Measurements from ENCODE around the gene SIX4. TPM values are rescaled to one million over a fixed set of nuclear protein-coding genes. Genes with fewer than 3 reads are reported as not detected.

SIX4 gene
- polyA plus RNA-seq, 1 experiment, result 17.7 TPM

DNA sequence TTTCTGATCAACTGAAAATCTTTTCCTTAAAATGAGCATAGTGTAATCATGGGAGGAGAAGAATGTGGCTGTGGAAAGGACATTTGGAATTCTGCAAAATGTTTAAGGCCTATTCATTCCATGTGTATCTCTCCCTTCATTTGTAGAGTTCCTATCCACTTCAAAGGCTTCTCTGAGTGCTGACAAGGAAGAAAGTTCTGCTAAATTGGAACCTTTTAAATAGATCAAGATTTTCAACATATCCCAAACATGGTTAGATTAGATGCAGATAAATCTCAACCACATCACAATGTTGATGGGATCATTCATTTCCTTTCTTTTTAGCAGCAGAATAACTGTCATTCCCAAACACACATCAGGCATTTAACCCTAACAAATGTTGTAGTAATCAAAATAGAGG, 46.5 kb downstream of the SIX4 start:
- ChIA-PET POLR2A (no interaction called here), CTCF (interaction anchor here (0.6 kb wide), 1 partner anchor 43 kb away, joined by 3 read pairs; no protein-coding TSS in a partner anchor)
- Histone ChIP-seq H3K4me3 (ENCODE audit: low read depth, low read length) (no peak overlapping the region), H3K27me3 (ENCODE audit: control insufficient read depth, insufficient read depth, low read length) (no peaks in the 10 kb centered on the region), H3K27ac (ENCODE audit: low read depth, low read length) (no peak overlapping the region), H3K9me3 (ENCODE audit: control insufficient read depth, insufficient read depth, low read length) (no peaks in the 10 kb centered on the region)
- DNase-seq (ENCODE audit: low read depth, low spot score), result no peak
- TF ChIP-seq, protein P1, sequence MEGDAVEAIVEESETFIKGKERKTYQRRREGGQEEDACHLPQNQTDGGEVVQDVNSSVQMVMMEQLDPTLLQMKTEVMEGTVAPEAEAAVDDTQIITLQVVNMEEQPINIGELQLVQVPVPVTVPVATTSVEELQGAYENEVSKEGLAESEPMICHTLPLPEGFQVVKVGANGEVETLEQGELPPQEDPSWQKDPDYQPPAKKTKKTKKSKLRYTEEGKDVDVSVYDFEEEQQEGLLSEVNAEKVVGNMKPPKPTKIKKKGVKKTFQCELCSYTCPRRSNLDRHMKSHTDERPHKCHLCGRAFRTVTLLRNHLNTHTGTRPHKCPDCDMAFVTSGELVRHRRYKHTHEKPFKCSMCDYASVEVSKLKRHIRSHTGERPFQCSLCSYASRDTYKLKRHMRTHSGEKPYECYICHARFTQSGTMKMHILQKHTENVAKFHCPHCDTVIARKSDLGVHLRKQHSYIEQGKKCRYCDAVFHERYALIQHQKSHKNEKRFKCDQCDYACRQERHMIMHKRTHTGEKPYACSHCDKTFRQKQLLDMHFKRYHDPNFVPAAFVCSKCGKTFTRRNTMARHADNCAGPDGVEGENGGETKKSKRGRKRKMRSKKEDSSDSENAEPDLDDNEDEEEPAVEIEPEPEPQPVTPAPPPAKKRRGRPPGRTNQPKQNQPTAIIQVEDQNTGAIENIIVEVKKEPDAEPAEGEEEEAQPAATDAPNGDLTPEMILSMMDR (IDR thresholded peaks at IDR 0.05; ENCODE audit: low read depth, low read length), result no peak

DNA sequence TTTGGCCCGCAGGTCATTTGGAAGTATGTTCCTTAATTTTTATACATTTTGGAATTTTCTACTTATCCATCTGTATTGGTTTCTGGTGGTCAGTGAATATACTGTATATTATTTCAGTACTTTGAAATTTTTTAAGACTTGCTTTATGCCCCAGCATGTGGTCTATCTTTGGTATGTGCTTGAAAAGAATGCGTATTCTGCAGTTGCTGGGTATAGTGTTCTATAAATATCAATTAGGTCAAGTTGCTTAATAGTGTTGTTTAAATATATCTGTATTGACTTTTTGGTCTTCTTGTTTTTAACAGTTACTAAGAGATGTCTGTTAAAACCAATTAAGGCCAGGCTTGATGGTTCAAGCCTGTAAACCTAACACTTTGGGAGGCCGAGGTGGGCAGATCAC, 53.2 kb downstream of the SIX4 start:
- CTCF ChIA-PET, result no interaction called here

DNA sequence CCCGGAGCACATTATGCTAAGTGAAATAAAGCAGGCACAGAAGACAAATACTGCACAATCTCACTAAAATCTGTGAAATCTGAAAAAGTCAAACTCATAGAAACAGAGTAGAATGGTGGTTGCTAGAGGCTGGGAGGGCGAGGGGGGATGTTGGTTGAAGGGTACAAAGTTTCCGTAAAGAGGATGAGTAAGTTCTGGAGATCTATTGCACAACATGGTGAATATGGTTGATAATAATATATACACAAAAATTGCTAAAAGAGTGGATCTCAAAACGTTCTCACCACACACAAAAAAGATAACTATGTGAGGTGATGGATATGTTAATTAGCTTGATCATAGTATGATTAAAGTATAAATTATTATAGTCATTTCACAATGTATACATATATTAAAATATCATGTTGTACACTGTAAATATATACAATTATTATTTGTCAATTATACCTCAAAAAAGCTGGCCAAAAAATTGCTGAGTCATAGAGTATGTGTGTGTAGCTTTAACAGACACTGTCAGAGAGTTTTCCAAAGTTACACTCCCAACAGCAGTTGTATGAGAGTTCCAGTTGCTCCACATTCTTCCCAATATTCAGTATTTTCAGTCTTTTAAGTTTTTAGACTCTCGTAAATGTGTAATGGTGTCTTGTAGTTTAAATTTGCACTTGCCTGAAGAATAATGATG, 55.6 kb downstream of the SIX4 start:
- TF ChIP-seq, protein P1 (IDR thresholded peaks at IDR 0.05; ENCODE audit: low read depth, low read length), result no peak
- no peak overlapping the region for H3K4me3 ChIP-seq (ENCODE audit: low read depth, low read length)
- POLR2A ChIA-PET, result no interaction called here
- DNase-seq (ENCODE audit: low read depth, low spot score), result no peak
- CTCF ChIA-PET, result no interaction called here
- H3K27ac ChIP-seq (ENCODE audit: low read depth, low read length), result no peak overlapping the region
- H3K27me3 ChIP-seq (ENCODE audit: control insufficient read depth, insufficient read depth, low read length), result no peaks in the 10 kb centered on the region
- no peaks in the 10 kb centered on the region for H3K9me3 ChIP-seq (ENCODE audit: control insufficient read depth, insufficient read depth, low read length)

More for the DNA sequence above, 53.2 kb downstream of the SIX4 start:
- POLR2A ChIA-PET, result no interaction called here
- Histone ChIP-seq H3K27me3 (ENCODE audit: control insufficient read depth, insufficient read depth, low read length) (no peaks in the 10 kb centered on the region), H3K27ac (ENCODE audit: low read depth, low read length) (no peak overlapping the region), H3K9me3 (ENCODE audit: control insufficient read depth, insufficient read depth, low read length) (no peaks in the 10 kb centered on the region), H3K4me3 (ENCODE audit: low read depth, low read length) (no peak overlapping the region)
- no peak for DNase-seq (ENCODE audit: low read depth, low spot score)
- TF ChIP-seq, protein P1 (IDR thresholded peaks at IDR 0.05; ENCODE audit: low read depth, low read length), result no peak

DNA sequence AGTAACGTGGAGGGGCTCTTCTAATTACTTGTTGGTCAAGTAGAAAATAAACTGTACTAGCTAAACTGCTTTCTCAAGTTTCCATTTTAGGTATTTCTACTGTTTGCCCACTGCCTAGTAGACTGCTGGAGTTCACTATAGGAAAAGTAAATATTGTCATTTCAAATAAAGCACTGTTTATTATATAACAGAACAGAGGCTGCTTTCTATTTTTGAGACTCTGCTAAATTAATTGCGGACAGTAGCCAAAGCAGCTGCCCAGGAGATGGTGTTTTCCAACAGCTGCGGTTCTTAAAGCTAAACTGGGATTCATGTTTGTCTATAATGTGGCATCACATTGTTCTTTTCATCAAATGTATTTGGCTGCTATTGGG, 59.0 kb downstream of the SIX4 start:
- no peaks in the 10 kb centered on the region for H3K9me3 ChIP-seq (ENCODE audit: control insufficient read depth, insufficient read depth, low read length)
- POLR2A ChIA-PET, result no interaction called here
- H3K27me3 ChIP-seq (ENCODE audit: control insufficient read depth, insufficient read depth, low read length), result no peaks in the 10 kb centered on the region
- DNase-seq (ENCODE audit: low read depth, low spot score), result no peak
- no peak overlapping the region for H3K27ac ChIP-seq (ENCODE audit: low read depth, low read length)
- CTCF ChIA-PET, result interaction anchor here (0.6 kb wide), 1 partner anchor 47 kb away, joined by 5 read pairs; no protein-coding TSS in a partner anchor
- no peak overlapping the region for H3K4me3 ChIP-seq (ENCODE audit: low read depth, low read length)
- TF ChIP-seq, protein P1 (IDR thresholded peaks at IDR 0.05; ENCODE audit: low read depth, low read length), result no peak

DNA sequence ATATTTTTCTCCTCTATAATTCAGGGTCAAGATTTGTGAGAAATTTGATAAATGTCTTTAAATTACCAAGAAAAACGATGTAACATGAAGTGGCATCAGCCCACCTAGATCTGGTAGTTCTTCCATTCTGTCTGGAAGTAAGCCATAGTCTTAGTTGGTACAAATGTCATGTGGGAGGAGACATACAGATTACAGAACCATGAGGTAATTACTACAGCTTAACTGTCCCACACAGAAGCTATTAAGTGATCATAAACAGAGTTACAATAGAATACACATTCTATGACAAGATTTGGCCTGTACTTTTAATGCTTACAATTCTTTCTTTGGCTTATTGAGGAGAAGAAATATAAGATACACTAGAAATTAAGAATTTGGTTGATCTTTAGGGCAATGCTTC, 61.2 kb downstream of the SIX4 start:
- Histone ChIP-seq H3K27me3 (ENCODE audit: control insufficient read depth, insufficient read depth, low read length) (no peaks in the 10 kb centered on the region), H3K9me3 (ENCODE audit: control insufficient read depth, insufficient read depth, low read length) (no peaks in the 10 kb centered on the region), H3K4me3 (ENCODE audit: low read depth, low read length) (no peak overlapping the region), H3K27ac (ENCODE audit: low read depth, low read length) (no peak overlapping the region)
- CTCF ChIA-PET, result no interaction called here
- POLR2A ChIA-PET, result no interaction called here
- TF ChIP-seq, protein P1 (IDR thresholded peaks at IDR 0.05; ENCODE audit: low read depth, low read length), result no peak
- DNase-seq (ENCODE audit: low read depth, low spot score), result no peak

Measured in AG04450 (cell line).